Liver (tissue), 2 donors: ENCODE measurements around the gene FMN1.

Experiments used
- HNF4G ChIP-seq: IDR thresholded peaks from 2 replicates; pipeline ENCODE4 v1.6.1; 2016; ENCODE audit warnings: antibody characterized with exemption
- TAF1 ChIP-seq: conservative IDR thresholded peaks from 2 replicates; pipeline ENCODE4 v1.6.1; 2016; ENCODE audit warnings: antibody characterized with exemption, mild to moderate bottlenecking
- YY1 ChIP-seq: IDR thresholded peaks from 2 replicates; pipeline ENCODE4 v1.6.1; 2016; ENCODE audit warnings: antibody characterized with exemption, mild to moderate bottlenecking
- TF ChIP-seq, protein P1 (sequence below): IDR thresholded peaks from 2 replicates; pipeline ENCODE4 v1.6.1; 2016; ENCODE audit warnings: antibody characterized with exemption, mild to moderate bottlenecking
- donor health status: healthy.

DNA sequence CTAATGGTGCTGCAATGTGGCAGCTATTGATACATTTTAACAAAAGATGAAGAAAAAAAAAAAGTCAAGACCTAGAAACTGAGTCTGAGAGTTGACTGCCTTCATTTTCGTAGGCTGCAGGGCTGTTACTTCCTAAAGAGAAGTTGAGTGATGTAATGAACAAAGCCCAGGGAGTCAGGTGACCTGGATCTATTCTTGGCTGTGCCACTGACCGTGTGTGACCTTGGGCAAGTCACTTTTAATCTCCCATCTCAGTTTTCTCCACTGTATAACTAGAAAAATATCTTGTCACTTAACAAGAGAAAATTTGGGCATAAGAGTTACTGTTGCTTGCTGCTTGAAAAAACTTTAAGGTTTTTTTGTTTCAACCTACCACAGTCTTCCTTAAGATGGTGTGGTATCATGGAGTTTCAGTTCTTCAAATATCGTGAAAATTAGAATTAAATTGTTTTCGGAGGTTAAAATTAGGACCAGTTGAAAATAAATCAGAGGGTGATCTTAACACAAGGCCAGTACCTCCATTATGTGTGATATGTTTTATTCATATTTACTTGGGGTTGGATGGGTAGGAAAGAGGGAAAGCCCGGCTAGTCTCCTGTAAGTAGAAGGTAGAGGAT lies 5.8 kb downstream of the FMN1 start:
- TF ChIP-seq TAF1, result no peak
- no peak for TF ChIP-seq YY1
- TF ChIP-seq, protein P1, sequence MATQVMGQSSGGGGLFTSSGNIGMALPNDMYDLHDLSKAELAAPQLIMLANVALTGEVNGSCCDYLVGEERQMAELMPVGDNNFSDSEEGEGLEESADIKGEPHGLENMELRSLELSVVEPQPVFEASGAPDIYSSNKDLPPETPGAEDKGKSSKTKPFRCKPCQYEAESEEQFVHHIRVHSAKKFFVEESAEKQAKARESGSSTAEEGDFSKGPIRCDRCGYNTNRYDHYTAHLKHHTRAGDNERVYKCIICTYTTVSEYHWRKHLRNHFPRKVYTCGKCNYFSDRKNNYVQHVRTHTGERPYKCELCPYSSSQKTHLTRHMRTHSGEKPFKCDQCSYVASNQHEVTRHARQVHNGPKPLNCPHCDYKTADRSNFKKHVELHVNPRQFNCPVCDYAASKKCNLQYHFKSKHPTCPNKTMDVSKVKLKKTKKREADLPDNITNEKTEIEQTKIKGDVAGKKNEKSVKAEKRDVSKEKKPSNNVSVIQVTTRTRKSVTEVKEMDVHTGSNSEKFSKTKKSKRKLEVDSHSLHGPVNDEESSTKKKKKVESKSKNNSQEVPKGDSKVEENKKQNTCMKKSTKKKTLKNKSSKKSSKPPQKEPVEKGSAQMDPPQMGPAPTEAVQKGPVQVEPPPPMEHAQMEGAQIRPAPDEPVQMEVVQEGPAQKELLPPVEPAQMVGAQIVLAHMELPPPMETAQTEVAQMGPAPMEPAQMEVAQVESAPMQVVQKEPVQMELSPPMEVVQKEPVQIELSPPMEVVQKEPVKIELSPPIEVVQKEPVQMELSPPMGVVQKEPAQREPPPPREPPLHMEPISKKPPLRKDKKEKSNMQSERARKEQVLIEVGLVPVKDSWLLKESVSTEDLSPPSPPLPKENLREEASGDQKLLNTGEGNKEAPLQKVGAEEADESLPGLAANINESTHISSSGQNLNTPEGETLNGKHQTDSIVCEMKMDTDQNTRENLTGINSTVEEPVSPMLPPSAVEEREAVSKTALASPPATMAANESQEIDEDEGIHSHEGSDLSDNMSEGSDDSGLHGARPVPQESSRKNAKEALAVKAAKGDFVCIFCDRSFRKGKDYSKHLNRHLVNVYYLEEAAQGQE, result no peak
- TF ChIP-seq HNF4G, result no peak
